MCF 10A (cell line): Measurements from ENCODE around the gene NUP54. TPM values are rescaled to one million over a fixed set of nuclear protein-coding genes. Genes with fewer than 3 reads are reported as not detected.

ENCODE experiments used
- BruUV-seq: library from RNA; stranded (reverse); fragments of 400-500 nt; replicated peaks from 2 replicates; lab custom pipeline; 2021; lab: Mats Ljungman, UMichigan
- CTCF ChIA-PET: fragments of 300-600 bp; sonication (Branson Sonifier 250); formaldehyde crosslinking; extraction: SDS; loops from one replicate; lab custom pipeline; 2021; ENCODE audit warnings: antibody characterized with exemption, inconsistent platforms; lab: Yijun Ruan, JAX
- POLR2A ChIA-PET: fragments of 300-600, 350-650 bp; sonication (Branson Sonifier 250); formaldehyde crosslinking; extraction: SDS; loops from one replicate; lab custom pipeline; 2020; ENCODE audit warnings: antibody characterized with exemption, inconsistent platforms; lab: Yijun Ruan, JAX
- DNase-seq: peaks from one replicate; pipeline ENCODE4 v3.0.0-alpha.2; 2018; ENCODE audit not compliant: unreplicated experiment
- H3K27ac Mint-ChIP-seq: one replicate; pipeline ENCODE4 v1.8.0; 2022; ENCODE audit warnings: mild to moderate bottlenecking, low read depth, mixed read lengths; ENCODE audit not compliant: unreplicated experiment
- H3K27me3 Mint-ChIP-seq: one replicate; pipeline ENCODE4 v1.8.0; 2022; ENCODE audit warnings: mixed read lengths; ENCODE audit not compliant: insufficient read depth, unreplicated experiment
- H3K36me3 Mint-ChIP-seq: one replicate; pipeline ENCODE4 v1.8.0; 2022; ENCODE audit warnings: mild to moderate bottlenecking, moderate library complexity, mixed read lengths; ENCODE audit not compliant: insufficient read depth, unreplicated experiment
- H3K4me1 Mint-ChIP-seq: one replicate; pipeline ENCODE4 v1.8.0; 2022; ENCODE audit warnings: mixed read lengths; ENCODE audit not compliant: insufficient read depth, unreplicated experiment
- H3K4me3 Mint-ChIP-seq: one replicate; pipeline ENCODE4 v1.8.0; 2022; ENCODE audit warnings: mild to moderate bottlenecking, moderate library complexity, mixed read lengths; ENCODE audit not compliant: unreplicated experiment
- H3K9me3 Mint-ChIP-seq: one replicate; pipeline ENCODE4 v1.8.0; 2022; ENCODE audit warnings: mixed read lengths; ENCODE audit not compliant: unreplicated experiment
- CTCF ChIP-seq: fragments of 200-600 bp; IDR thresholded peaks from one replicate; pipeline ENCODE4 v1.8.0; 2022; ENCODE audit warnings: antibody characterized with exemption, mild to moderate bottlenecking; ENCODE audit not compliant: unreplicated experiment
- intact Hi-C: fragments of 100-400 bp; cut with micrococcal nuclease; formaldehyde crosslinking; loops from 2 replicates; pipeline ENCODE4 v1.14.1; 2022
- total RNA-seq: library from RNA; stranded (reverse); gene quantifications from 2 replicates; pipeline ENCODE4 v1.2.3, GENCODE V29; 2022

NUP54 gene
- total RNA-seq, 1 experiment from 2014 or later: 51.5 TPM

DNA sequence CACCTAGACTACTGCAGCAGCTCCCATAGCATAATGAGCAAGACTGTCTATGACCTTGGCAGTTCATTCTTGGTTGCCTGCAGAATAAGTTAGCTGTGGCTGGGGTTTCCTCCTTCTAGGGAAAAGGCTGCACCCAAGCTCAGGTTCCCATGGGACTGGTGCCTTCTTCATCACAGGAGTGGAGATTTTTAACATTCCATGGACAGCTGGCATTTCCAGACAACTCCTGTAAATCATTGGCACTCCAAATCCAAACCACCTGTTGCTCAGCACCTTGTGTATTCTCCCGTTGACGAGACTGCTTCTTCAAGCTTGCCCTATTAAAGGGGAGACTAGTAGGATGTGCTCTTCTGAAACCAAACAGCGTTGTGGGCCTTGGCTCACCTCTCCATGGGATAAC, 7.8 kb upstream of the NUP54 start:
- BruUV-seq: no TSS peak
- no peaks in the 10 kb centered on the region for H3K4me1 Mint-ChIP-seq
- intact Hi-C loops: no loop called here
- no peak for DNase-seq
- peaks cover 23% of the 10 kb centered on the region for H3K36me3 Mint-ChIP-seq
- peaks cover 8% of the 10 kb centered on the region for H3K9me3 Mint-ChIP-seq
- ChIA-PET CTCF (interaction anchor here (0.9 to 1.4 kb wide), 3 partner anchors 22 to 349 kb away, joined by 3 to 6 read pairs (median 4); no protein-coding TSS in a partner anchor), POLR2A (interaction anchor here (0.9 to 2.1 kb wide), 4 partner anchors 8 to 25 kb away, joined by 3 to 10 read pairs (median 4); partner anchors contain the start of gene NUP54)
- no peaks in the 10 kb centered on the region for H3K27me3 Mint-ChIP-seq
- H3K27ac Mint-ChIP-seq: no peak overlapping the region
- H3K4me3 Mint-ChIP-seq: no peak overlapping the region
- TF ChIP-seq CTCF: no peak

DNA sequence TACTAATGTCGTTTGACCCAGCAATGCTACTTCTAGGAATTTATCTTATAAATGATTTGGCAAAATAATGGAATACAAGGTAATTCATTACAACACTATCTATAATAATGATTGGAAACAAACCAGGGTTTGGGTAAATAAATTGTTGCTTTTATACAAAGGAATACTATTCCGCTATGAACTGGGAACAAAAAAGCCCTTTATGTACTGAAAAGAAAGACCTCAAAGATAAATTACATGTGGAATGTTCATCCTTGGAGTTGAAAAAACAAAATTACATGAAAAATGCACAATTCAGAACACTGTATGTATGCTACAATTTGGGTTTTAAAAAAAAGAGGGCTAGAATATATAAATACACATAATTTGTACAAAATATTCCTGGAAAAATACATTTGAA, 5.2 kb upstream of the NUP54 start:
- Mint-ChIP-seq H3K4me1 (peaks cover 6% of the 10 kb centered on the region), H3K9me3 (peaks cover 8% of the 10 kb centered on the region), H3K27me3 (no peaks in the 10 kb centered on the region), H3K27ac (no peak overlapping the region), H3K4me3 (no peak overlapping the region), H3K36me3 (peaks cover 8% of the 10 kb centered on the region)
- BruUV-seq: no TSS peak
- no peak for TF ChIP-seq CTCF
- CTCF ChIA-PET: no interaction called here
- DNase-seq: no peak
- POLR2A ChIA-PET: no interaction called here
- intact Hi-C loops: no loop called here

GRCh38 chr4:76147454-76148141, 599 bp downstream of the NUP54 start:
- Mint-ChIP-seq H3K27ac (peak overlapping the region; percentile 98), H3K27me3 (no peaks in the 10 kb centered on the region), H3K4me1 (peaks cover 12% of the 10 kb centered on the region), H3K9me3 (no peaks in the 10 kb centered on the region), H3K36me3 (peaks cover 18% of the 10 kb centered on the region), H3K4me3 (peak overlapping the region; percentile 98)
- intact Hi-C loops: loop anchor here (5.0 kb wide), 1 partner anchor 160 kb away; no protein-coding TSS in a partner anchor
- CTCF ChIA-PET: interaction anchor here (0.5 to 1.1 kb wide), 2 partner anchors 109 to 283 kb away, joined by 3 to 4 read pairs; no protein-coding TSS in a partner anchor
- TF ChIP-seq CTCF: no peak
- POLR2A ChIA-PET: interaction anchor here (0.8 to 5.3 kb wide), 22 partner anchors 9 to 928 kb away, joined by 3 to 60 read pairs (median 5); partner anchors contain the start of genes CCNI, SCARB2, SDAD1 and STBD1
- no TSS peak for BruUV-seq
- peak; percentile 87 for DNase-seq

DNA sequence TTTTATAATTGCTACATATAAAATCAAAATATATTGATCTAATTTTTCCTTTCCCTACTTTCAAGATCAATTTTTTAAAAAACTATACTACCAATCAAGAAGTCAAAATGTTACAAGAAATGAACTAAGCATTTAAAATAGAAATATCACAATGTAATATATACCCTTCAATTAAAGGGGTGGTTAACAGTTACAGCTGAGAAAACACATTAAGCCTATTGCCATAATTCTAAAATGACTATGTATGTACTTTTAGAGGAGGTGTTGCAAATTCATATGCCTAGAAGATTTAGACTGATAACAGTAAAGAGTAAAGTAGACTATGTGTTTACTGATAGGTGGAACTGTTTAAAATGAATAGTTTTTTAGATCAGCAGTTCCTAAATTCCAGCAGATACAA, 3.7 kb downstream of the NUP54 start:
- H3K4me3 Mint-ChIP-seq: no peak overlapping the region
- no peaks in the 10 kb centered on the region for H3K9me3 Mint-ChIP-seq
- H3K4me1 Mint-ChIP-seq: peaks cover 18% of the 10 kb centered on the region
- no peaks in the 10 kb centered on the region for H3K27me3 Mint-ChIP-seq
- DNase-seq: no peak
- no peak for TF ChIP-seq CTCF
- no peak overlapping the region for H3K27ac Mint-ChIP-seq
- ChIA-PET CTCF (interaction anchor here (0.6 to 0.7 kb wide), 2 partner anchors 144 to 876 kb away, joined by 3 read pairs; no protein-coding TSS in a partner anchor), POLR2A (interaction anchor here (0.7 to 5.3 kb wide), 2 partner anchors 21 to 54 kb away, joined by 3 to 60 read pairs; no protein-coding TSS in a partner anchor)
- BruUV-seq: no TSS peak
- intact Hi-C loops: no loop called here
- peaks cover 47% of the 10 kb centered on the region for H3K36me3 Mint-ChIP-seq
